HEK293 (cell line): Measurements from ENCODE around the gene INO80C.
"Not testable (repeated sequence)": the region's sequence is repeated elsewhere in the genome, so short reads cannot be mapped to it uniquely, and the experiment has no call there.

Source experiments
- CTCF ChIP-seq: fragments of 450-650 bp; formaldehyde crosslinking; IDR thresholded peaks from 2 replicates; pipeline ENCODE4 v1.5.1; 2016; ENCODE audit warnings: missing biosample characterization, missing genetic modification characterization
- ZBTB7A ChIP-seq: fragments of 450-650 bp; formaldehyde crosslinking; IDR thresholded peaks from 2 replicates; pipeline ENCODE4 v1.5.1; 2016; ENCODE audit warnings: low read depth, missing biosample characterization, missing genetic modification characterization
- ZNF274 ChIP-seq, 2 experiments: fragments of 200-500 bp in 1 of 2; fragments of 450-650 bp in 1 of 2; sonication (Bioruptor generic) in 1 of 2; formaldehyde crosslinking in 1 of 2; IDR thresholded peaks; 2 replicates each; pipeline versions ENCODE4 v1.5.1 to v1.6.1; 2014 to 2016; ENCODE audit warnings: borderline replicate concordance in 1 of 2, inconsistent platforms in 1 of 2, low read length in 1 of 2, missing biosample characterization in 1 of 2, missing genetic modification characterization in 1 of 2
- ZNF354C ChIP-seq: fragments of 450-650 bp; formaldehyde crosslinking; IDR thresholded peaks from 2 replicates; pipeline ENCODE4 v1.5.1; 2016; ENCODE audit warnings: missing biosample characterization, missing genetic modification characterization, low read depth, borderline replicate concordance
- ZNF391 ChIP-seq: fragments of 450-650 bp; formaldehyde crosslinking; IDR thresholded peaks from 2 replicates; pipeline ENCODE4 v1.5.1; 2016; ENCODE audit warnings: low read depth, missing biosample characterization, missing genetic modification characterization, borderline replicate concordance
- ZNF530 ChIP-seq: fragments of 450-650 bp; formaldehyde crosslinking; IDR thresholded peaks from 2 replicates; pipeline ENCODE4 v1.5.1; 2016; ENCODE audit warnings: low read depth, missing biosample characterization, missing genetic modification characterization
- ZNF837 ChIP-seq: fragments of 450-650 bp; formaldehyde crosslinking; IDR thresholded peaks from 2 replicates; pipeline ENCODE4 v1.5.1; 2016; ENCODE audit warnings: missing biosample characterization, missing genetic modification characterization
- TF ChIP-seq, protein P1 (sequence below): fragments of 450-650 bp; formaldehyde crosslinking; IDR thresholded peaks from 2 replicates; pipeline ENCODE4 v1.5.1; 2017; ENCODE audit warnings: missing biosample characterization, mild to moderate bottlenecking, missing genetic modification characterization, moderate library complexity

DNA sequence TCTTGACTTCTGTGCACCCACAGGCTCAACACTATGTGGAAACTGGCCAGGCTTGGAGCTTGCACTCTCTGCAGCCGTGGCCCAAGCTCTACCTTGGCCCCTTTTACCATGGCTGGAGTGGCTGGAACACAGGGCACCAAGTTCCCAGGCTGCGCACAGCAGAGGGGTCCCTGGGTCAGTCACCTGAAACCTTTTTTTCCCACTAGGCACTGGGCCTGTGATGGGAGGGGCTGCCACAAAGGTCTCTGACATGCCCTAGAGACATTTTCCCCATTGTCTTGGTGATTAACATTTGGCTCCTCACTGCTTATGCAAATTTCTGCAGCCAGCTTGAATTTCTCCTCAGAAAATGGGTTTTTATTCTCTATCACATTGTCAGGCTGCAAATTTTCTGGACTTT is 9.4 kb downstream of the INO80C start:
- TF ChIP-seq CTCF (tag by site-specific recombination); ZNF837 (tag by site-specific recombination); ZBTB7A (tag by site-specific recombination); ZNF354C (tag by site-specific recombination); ZNF274 (IDR thresholded peaks at IDR 0.05; ENCODE audit: low read length); ZNF274 (tag by site-specific recombination; IDR thresholded peaks at IDR 0.05; ENCODE audit: borderline replicate concordance); ZNF530 (tag by site-specific recombination); ZNF391 (tag by site-specific recombination): not testable (repeated sequence)
- TF ChIP-seq, protein P1, sequence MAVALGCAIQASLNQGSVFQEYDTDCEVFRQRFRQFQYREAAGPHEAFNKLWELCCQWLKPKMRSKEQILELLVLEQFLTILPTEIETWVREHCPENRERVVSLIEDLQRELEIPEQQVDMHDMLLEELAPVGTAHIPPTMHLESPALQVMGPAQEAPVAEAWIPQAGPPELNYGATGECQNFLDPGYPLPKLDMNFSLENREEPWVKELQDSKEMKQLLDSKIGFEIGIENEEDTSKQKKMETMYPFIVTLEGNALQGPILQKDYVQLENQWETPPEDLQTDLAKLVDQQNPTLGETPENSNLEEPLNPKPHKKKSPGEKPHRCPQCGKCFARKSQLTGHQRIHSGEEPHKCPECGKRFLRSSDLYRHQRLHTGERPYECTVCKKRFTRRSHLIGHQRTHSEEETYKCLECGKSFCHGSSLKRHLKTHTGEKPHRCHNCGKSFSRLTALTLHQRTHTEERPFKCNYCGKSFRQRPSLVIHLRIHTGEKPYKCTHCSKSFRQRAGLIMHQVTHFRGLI (tag by site-specific recombination) = not testable (repeated sequence)
